HEK293 (cell line): Measurements from ENCODE around the gene SEPTIN2.

Source experiments
- AEBP2 ChIP-seq: fragments of 450-650 bp; formaldehyde crosslinking; IDR thresholded peaks from 2 replicates; pipeline ENCODE4 v1.5.1; 2016; ENCODE audit warnings: missing biosample characterization, missing genetic modification characterization, borderline replicate concordance
- FEZF1 ChIP-seq: fragments of 450-650 bp; formaldehyde crosslinking; IDR thresholded peaks from 2 replicates; pipeline ENCODE4 v1.5.1; 2016; ENCODE audit warnings: missing biosample characterization, missing genetic modification characterization
- GLIS2 ChIP-seq: fragments of 450-650 bp; formaldehyde crosslinking; IDR thresholded peaks from 2 replicates; pipeline ENCODE4 v1.5.1; 2016; ENCODE audit warnings: missing biosample characterization, missing genetic modification characterization
- INSM2 ChIP-seq: fragments of 450-650 bp; formaldehyde crosslinking; IDR thresholded peaks from 2 replicates; pipeline ENCODE4 v1.5.1; 2016; ENCODE audit warnings: missing biosample characterization, missing genetic modification characterization
- KLF8 ChIP-seq: fragments of 450-650 bp; formaldehyde crosslinking; IDR thresholded peaks from 2 replicates; pipeline ENCODE4 v1.5.1; 2016; ENCODE audit warnings: missing biosample characterization, missing genetic modification characterization
- PRDM10 ChIP-seq: fragments of 450-650 bp; formaldehyde crosslinking; IDR thresholded peaks from 2 replicates; pipeline ENCODE4 v1.5.1; 2016; ENCODE audit warnings: missing biosample characterization, missing genetic modification characterization
- RBAK ChIP-seq: fragments of 450-650 bp; formaldehyde crosslinking; IDR thresholded peaks from 2 replicates; pipeline ENCODE4 v1.5.1; 2016; ENCODE audit warnings: missing biosample characterization, missing genetic modification characterization
- TRIM28 ChIP-seq: IDR thresholded peaks from 2 replicates; pipeline ENCODE4 v1.6.1; 2011; ENCODE audit warnings: low read length, control low read depth, borderline replicate concordance
- ZBTB44 ChIP-seq: fragments of 450-650 bp; IDR thresholded peaks from 2 replicates; pipeline ENCODE4 v1.5.1; 2018; ENCODE audit warnings: missing biosample characterization, mild to moderate bottlenecking, missing genetic modification characterization
- ZBTB6 ChIP-seq: fragments of 450-650 bp; formaldehyde crosslinking; IDR thresholded peaks from 2 replicates; pipeline ENCODE4 v1.5.1; 2017; ENCODE audit warnings: missing biosample characterization, missing genetic modification characterization
- ZFP37 ChIP-seq: fragments of 450-650 bp; formaldehyde crosslinking; IDR thresholded peaks from 2 replicates; pipeline ENCODE4 v1.5.1; 2016; ENCODE audit warnings: missing biosample characterization, missing genetic modification characterization
- ZNF221 ChIP-seq: fragments of 450-650 bp; formaldehyde crosslinking; IDR thresholded peaks from 2 replicates; pipeline ENCODE4 v1.5.1; 2017; ENCODE audit warnings: missing biosample characterization, missing genetic modification characterization, borderline replicate concordance
- ZNF239 ChIP-seq: fragments of 450-650 bp; formaldehyde crosslinking; IDR thresholded peaks from 2 replicates; pipeline ENCODE4 v1.5.1; 2016; ENCODE audit warnings: missing biosample characterization, missing genetic modification characterization
- ZNF26 ChIP-seq: fragments of 450-650 bp; formaldehyde crosslinking; IDR thresholded peaks from 2 replicates; pipeline ENCODE4 v1.5.1; 2016; ENCODE audit warnings: missing biosample characterization, missing genetic modification characterization
- ZNF274 ChIP-seq, 2 experiments: fragments of 200-500 bp in 1 of 2; fragments of 450-650 bp in 1 of 2; sonication (Bioruptor generic) in 1 of 2; formaldehyde crosslinking in 1 of 2; IDR thresholded peaks; 2 replicates each; pipeline versions ENCODE4 v1.5.1 to v1.6.1; 2014 to 2016; ENCODE audit warnings: borderline replicate concordance in 1 of 2, inconsistent platforms in 1 of 2, low read length in 1 of 2, missing biosample characterization in 1 of 2, missing genetic modification characterization in 1 of 2
- ZNF391 ChIP-seq: fragments of 450-650 bp; formaldehyde crosslinking; IDR thresholded peaks from 2 replicates; pipeline ENCODE4 v1.5.1; 2016; ENCODE audit warnings: low read depth, missing biosample characterization, missing genetic modification characterization, borderline replicate concordance
- ZNF416 ChIP-seq: fragments of 450-650 bp; formaldehyde crosslinking; IDR thresholded peaks from 2 replicates; pipeline ENCODE4 v1.5.1; 2016; ENCODE audit warnings: missing biosample characterization, missing genetic modification characterization
- ZNF426 ChIP-seq: fragments of 450-650 bp; formaldehyde crosslinking; IDR thresholded peaks from 2 replicates; pipeline ENCODE4 v1.5.1; 2017; ENCODE audit warnings: missing biosample characterization, missing genetic modification characterization, mild to moderate bottlenecking, inconsistent platforms, moderate library complexity
- ZNF510 ChIP-seq: fragments of 450-650 bp; formaldehyde crosslinking; IDR thresholded peaks from 2 replicates; pipeline ENCODE4 v1.5.1; 2018; ENCODE audit warnings: mild to moderate bottlenecking, missing genetic modification characterization, missing biosample characterization; ENCODE audit not compliant: insufficient replicate concordance
- ZNF521 ChIP-seq: fragments of 450-650 bp; formaldehyde crosslinking; IDR thresholded peaks from 2 replicates; pipeline ENCODE4 v1.5.1; 2017; ENCODE audit warnings: missing biosample characterization, mild to moderate bottlenecking, missing genetic modification characterization
- ZNF530 ChIP-seq: fragments of 450-650 bp; formaldehyde crosslinking; IDR thresholded peaks from 2 replicates; pipeline ENCODE4 v1.5.1; 2016; ENCODE audit warnings: low read depth, missing biosample characterization, missing genetic modification characterization
- ZNF596 ChIP-seq: fragments of 450-650 bp; IDR thresholded peaks from 2 replicates; pipeline ENCODE4 v1.5.0; 2018; ENCODE audit warnings: missing biosample characterization, mild to moderate bottlenecking, missing genetic modification characterization, moderate library complexity
- ZNF664 ChIP-seq: fragments of 450-650 bp; formaldehyde crosslinking; IDR thresholded peaks from 2 replicates; pipeline ENCODE4 v1.5.1; 2016; ENCODE audit warnings: missing biosample characterization, missing genetic modification characterization
- ZNF777 ChIP-seq: fragments of 450-650 bp; formaldehyde crosslinking; IDR thresholded peaks from 2 replicates; pipeline ENCODE4 v1.5.1; 2017; ENCODE audit warnings: missing biosample characterization, missing genetic modification characterization, borderline replicate concordance
- ZNF785 ChIP-seq: fragments of 450-650 bp; formaldehyde crosslinking; IDR thresholded peaks from 2 replicates; pipeline ENCODE4 v1.5.1; 2016; ENCODE audit warnings: missing biosample characterization, missing genetic modification characterization
- ZSCAN16 ChIP-seq: fragments of 450-650 bp; formaldehyde crosslinking; IDR thresholded peaks from 2 replicates; pipeline ENCODE4 v1.5.1; 2016; ENCODE audit warnings: missing biosample characterization, missing genetic modification characterization

SEPTIN2 gene

DNA sequence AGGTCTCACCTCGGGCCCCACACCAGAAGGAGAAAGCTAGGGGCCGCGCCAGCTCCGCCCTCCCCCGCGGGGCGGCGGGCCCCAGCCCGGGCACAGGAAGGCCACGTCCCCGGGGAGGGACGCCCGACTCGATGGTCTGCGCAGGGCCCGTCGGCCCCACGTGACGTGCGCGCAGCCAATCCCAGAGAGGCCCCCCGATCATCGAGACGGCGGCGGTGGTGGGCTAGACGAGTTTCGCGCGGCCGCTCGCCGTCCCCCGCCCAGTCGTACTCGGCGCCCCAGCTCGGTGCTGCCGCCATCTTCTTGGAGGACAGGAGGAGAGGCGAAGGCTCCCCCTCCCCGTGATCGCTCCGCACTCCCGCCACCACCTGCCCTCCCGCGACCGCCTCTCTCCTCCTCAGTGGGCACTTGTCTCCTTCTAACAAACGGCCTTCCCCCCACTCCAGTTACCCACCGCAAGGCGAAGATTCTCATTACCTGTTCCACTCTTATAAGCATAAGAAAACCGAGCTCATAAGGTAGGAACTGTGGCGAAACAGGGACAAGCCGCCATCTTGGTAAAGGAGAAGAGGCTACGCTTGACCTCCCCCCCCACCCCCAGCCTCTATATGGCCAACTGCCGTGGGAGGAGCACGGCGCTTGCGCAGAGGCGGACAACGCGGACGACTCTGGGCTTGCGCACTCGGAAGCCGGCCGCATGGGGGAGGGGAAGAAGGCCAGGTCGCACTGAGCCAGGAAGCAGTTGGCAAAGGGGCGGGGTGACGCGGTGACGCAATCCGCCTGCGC is 439 bp upstream of the SEPTIN2 start, which contains the start of gene HDLBP (continued):
- TF ChIP-seq ZNF274 (IDR thresholded peaks at IDR 0.05; ENCODE audit: low read length) (no peak), ZNF274 (tag by site-specific recombination; IDR thresholded peaks at IDR 0.05; ENCODE audit: borderline replicate concordance) (no peak), ZNF239 (tag by site-specific recombination) (no peak), PRDM10 (tag by site-specific recombination) (peak; percentile 71), INSM2 (tag by site-specific recombination) (peak; percentile 71; the same call in 1 of the 2 replicates), ZNF777 (tag by site-specific recombination) (no peak), ZNF426 (no peak), KLF8 (tag by site-specific recombination) (peak; percentile 72), ZFP37 (tag by site-specific recombination) (peak; percentile 85; the same call in 1 of the 2 replicates), ZNF530 (no peak), ZNF416 (no peak), ZNF510 (tag by site-specific recombination) (no peak), ZNF391 (tag by site-specific recombination) (peak; percentile 88), ZBTB44 (tag by site-specific recombination) (no peak), ZSCAN16 (tag by site-specific recombination) (no peak), AEBP2 (tag by site-specific recombination) (no peak), ZNF785 (tag by site-specific recombination) (no peak), ZBTB6 (no peak; the same call in 1 of the 2 replicates), ZNF664 (no peak), GLIS2 (tag by site-specific recombination) (peak; percentile 91), RBAK (tag by site-specific recombination) (no peak), ZNF26 (tag by site-specific recombination) (no peak), ZNF221 (tag by site-specific recombination) (no peak), ZNF521 (tag by site-specific recombination) (no peak), TRIM28 (0 out of 2 replicates have a peak, but pooled peaks have one; percentile 10), FEZF1 (tag by site-specific recombination) (no peak; the same call in 1 of the 2 replicates), ZNF596 (tag by site-specific recombination) (no peak)
